ENCODE data around the gene ANO7.

Gene ANO7

GRCh38 chr2:241228081-241228859 lies 39.8 kb downstream of the ANO7 start:
- in situ Hi-C loops (cut with MboI; ENCODE audit: low sequenced_read_pairs, unreplicated experiment), result no loop called here

GRCh38 chr2:241228860-241229516 lies 40.5 kb downstream of the ANO7 start:
- in situ Hi-C loops (cut with MboI; ENCODE audit: low sequenced_read_pairs, unreplicated experiment), result no loop called here
- DNase-seq (ENCODE audit: low spot score), result no peak
- TF ChIP-seq, protein P1, sequence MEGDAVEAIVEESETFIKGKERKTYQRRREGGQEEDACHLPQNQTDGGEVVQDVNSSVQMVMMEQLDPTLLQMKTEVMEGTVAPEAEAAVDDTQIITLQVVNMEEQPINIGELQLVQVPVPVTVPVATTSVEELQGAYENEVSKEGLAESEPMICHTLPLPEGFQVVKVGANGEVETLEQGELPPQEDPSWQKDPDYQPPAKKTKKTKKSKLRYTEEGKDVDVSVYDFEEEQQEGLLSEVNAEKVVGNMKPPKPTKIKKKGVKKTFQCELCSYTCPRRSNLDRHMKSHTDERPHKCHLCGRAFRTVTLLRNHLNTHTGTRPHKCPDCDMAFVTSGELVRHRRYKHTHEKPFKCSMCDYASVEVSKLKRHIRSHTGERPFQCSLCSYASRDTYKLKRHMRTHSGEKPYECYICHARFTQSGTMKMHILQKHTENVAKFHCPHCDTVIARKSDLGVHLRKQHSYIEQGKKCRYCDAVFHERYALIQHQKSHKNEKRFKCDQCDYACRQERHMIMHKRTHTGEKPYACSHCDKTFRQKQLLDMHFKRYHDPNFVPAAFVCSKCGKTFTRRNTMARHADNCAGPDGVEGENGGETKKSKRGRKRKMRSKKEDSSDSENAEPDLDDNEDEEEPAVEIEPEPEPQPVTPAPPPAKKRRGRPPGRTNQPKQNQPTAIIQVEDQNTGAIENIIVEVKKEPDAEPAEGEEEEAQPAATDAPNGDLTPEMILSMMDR (IDR thresholded peaks at IDR 0.05; ENCODE audit: borderline replicate concordance, control extremely low read depth, extremely low read depth, insufficient read depth, missing control alignments), result no peak

More at GRCh38 chr2:241228081-241228859, 39.8 kb downstream of the ANO7 start:
- DNase-seq (ENCODE audit: low spot score), result no peak
- TF ChIP-seq, protein P1 (IDR thresholded peaks at IDR 0.05; ENCODE audit: borderline replicate concordance, control extremely low read depth, extremely low read depth, insufficient read depth, missing control alignments), result no peak

DNA sequence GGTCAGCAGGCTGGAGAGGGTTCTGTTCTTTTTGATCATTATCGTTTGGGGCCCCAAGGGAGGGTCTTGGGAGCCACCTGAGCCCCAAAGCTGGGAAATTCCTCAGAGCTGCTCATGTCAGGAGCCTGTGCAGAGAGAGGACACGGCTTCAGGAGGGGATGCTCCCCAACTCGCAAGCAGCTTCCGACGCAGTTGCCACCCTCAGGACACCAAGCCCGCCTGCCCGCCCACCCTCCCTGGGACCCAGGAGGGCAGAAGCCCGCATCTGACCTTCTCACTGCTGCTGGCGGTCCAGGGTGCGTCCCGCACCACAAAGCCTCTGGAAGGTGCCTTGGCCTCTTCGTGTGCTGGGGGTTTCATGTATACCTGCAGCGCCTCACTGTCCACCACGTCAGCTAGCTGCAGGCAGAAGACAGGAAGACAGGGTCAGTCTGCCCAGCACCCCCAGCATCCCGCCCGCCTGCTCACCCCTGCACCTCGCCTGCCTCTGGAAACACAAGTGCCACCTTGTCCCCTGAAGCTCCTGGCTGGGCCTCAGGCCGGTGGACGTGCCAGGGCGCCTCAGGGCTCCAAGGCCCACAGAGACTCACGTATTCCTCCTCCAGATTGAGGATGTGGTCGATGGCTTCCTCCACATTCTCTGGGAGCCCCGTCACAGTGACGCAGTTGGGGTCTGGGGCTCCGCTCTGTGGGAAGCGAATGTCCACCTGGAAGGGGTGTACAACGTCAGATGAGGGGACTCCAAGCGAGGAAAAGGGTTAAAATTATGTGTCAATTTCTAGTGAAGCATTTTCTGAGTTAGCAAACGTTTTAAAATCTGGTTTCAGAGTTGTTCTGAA lies 41.3 kb downstream of the ANO7 start:
- TF ChIP-seq, protein P1 (IDR thresholded peaks at IDR 0.05; ENCODE audit: borderline replicate concordance, control extremely low read depth, extremely low read depth, insufficient read depth, missing control alignments), result no peak
- in situ Hi-C loops (cut with MboI; ENCODE audit: low sequenced_read_pairs, unreplicated experiment), result no loop called here
- DNase-seq (ENCODE audit: low spot score), result no peak

DNA sequence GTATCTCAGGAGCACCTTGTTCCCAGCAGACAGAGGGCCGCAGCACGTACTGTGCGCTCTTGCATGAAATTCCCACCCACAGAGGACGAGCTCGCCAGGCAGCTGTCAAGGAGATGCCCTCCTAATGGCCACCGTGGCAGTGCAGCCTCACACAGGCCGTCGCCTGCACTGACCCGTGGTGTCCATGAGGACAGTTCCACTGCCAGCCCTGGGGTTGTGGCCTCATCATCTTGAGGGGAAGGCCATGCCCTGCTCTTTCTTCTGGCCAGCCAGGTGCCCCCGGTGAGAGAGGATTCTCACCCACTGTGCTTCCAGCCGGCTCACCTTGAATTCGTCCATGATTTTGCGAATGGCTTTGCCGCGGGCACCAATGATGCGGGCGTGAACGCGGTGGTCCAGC lies 42.0 kb downstream of the ANO7 start:
- TF ChIP-seq, protein P1 (IDR thresholded peaks at IDR 0.05; ENCODE audit: borderline replicate concordance, control extremely low read depth, extremely low read depth, insufficient read depth, missing control alignments), result no peak
- in situ Hi-C loops (cut with MboI; ENCODE audit: low sequenced_read_pairs, unreplicated experiment), result no loop called here
- no peak for DNase-seq (ENCODE audit: low spot score)

- no peak for DNase-seq (ENCODE audit: low spot score)
- in situ Hi-C loops (cut with MboI; ENCODE audit: low sequenced_read_pairs, unreplicated experiment), result no loop called here
- TF ChIP-seq, protein P1 (IDR thresholded peaks at IDR 0.05; ENCODE audit: borderline replicate concordance, control extremely low read depth, extremely low read depth, insufficient read depth, missing control alignments), result no peak
Observed at GRCh38 chr2:241232736-241233575, 44.5 kb downstream of the ANO7 start.
